DMS114 treated with DMSO at 0.1 percent for 48 hours (cell line): Measurements from ENCODE around the gene DNAAF3.
A peak's percentile ranks its signal among the peaks of the same experiment; 100 is the strongest.
"Not testable (repeated sequence)": the region's sequence is repeated elsewhere in the genome, so short reads cannot be mapped to it uniquely, and the experiment has no call there.

Source experiments
- DNase-seq: peaks from one replicate; lab custom pipeline; 2025; ENCODE audit not compliant: unreplicated experiment; lab: John Stamatoyannopoulos, UW

The DNAAF3 gene

GRCh38 chr19:55166530-55167268 lies at the start of gene DNAAF3:
Gene DNAAF3, minus strand, starts transcription at chr19:55166613. Its CDS starts 200 bp downstream, at chr19:55166413.
- peak; percentile 98 for DNase-seq

GRCh38 chr19:55213547-55213946 lies 47.1 kb upstream of the DNAAF3 start:
- no peak for DNase-seq

- no peak for DNase-seq
These were observed 46.0 kb upstream of the DNAAF3 start for GRCh38 chr19:55212447-55212846.

GRCh38 chr19:55209693-55210472 lies 43.5 kb upstream of the DNAAF3 start:
- DNase-seq: no peak

- DNase-seq: no peak
These were observed 42.7 kb upstream of the DNAAF3 start, which contains the start of gene PTPRH for GRCh38 chr19:55208880-55209692. Gene PTPRH, minus strand, starts transcription at chr19:55209501. Its CDS starts 68 bp downstream, at chr19:55209433.

GRCh38 chr19:55206664-55207500 lies 40.5 kb upstream of the DNAAF3 start:
- no peak for DNase-seq

- DNase-seq: not testable (repeated sequence)
These were observed 35.8 kb upstream of the DNAAF3 start for GRCh38 chr19:55202199-55202598.

GRCh38 chr19:55199620-55200204 lies 33.3 kb upstream of the DNAAF3 start:
- no peak for DNase-seq

GRCh38 chr19:55198651-55199050 lies 32.2 kb upstream of the DNAAF3 start:
- DNase-seq: no peak

- peak; percentile 40 for DNase-seq
These were observed 31.1 kb upstream of the DNAAF3 start for GRCh38 chr19:55197528-55197927.

- DNase-seq: no peak
These were observed 30.4 kb upstream of the DNAAF3 start for GRCh38 chr19:55196803-55197202.

GRCh38 chr19:55193481-55193880 lies 27.1 kb upstream of the DNAAF3 start:
- no peak for DNase-seq

GRCh38 chr19:55189403-55189835 lies 23.0 kb upstream of the DNAAF3 start:
- no peak for DNase-seq

GRCh38 chr19:55188625-55189024 lies 22.2 kb upstream of the DNAAF3 start:
- no peak for DNase-seq

GRCh38 chr19:55186080-55186479 lies 19.7 kb upstream of the DNAAF3 start:
- DNase-seq: no peak

GRCh38 chr19:55181740-55182139 lies 15.3 kb upstream of the DNAAF3 start:
- DNase-seq: no peak

GRCh38 chr19:55179606-55180484 lies 13.4 kb upstream of the DNAAF3 start, which contains the start of gene SYT5:
Gene SYT5, minus strand, starts transcription at chr19:55180289. Its CDS starts 1,248 bp downstream, at chr19:55179041.
- DNase-seq: no peak

GRCh38 chr19:55178781-55179599 lies 12.6 kb upstream of the DNAAF3 start:
- DNase-seq: peak; percentile 90
